K562 (cell line): ENCODE measurements around the gene MINDY4. TPM values are rescaled to one million over a fixed set of nuclear protein-coding genes. Genes with fewer than 3 reads are reported as not detected.
A peak's percentile ranks its signal among the peaks of the same experiment; 100 is the strongest.

ENCODE experiments used
- ATAC-seq: fragments of 200-7000 bp; cut with Tn5 transposase; 3 replicates; pipeline ENCODE4 v1.9.1; 2020; ENCODE audit warnings: moderate library complexity
- BruUV-seq: library from RNA; stranded (reverse); fragments of 400-500 nt; replicated peaks from 2 replicates; lab custom pipeline; 2021; lab: Mats Ljungman, UMichigan
- CTCF ChIA-PET: fragments of 300-600 bp; formaldehyde crosslinking; extraction: SDS; loops from one replicate; lab custom pipeline; 2021; ENCODE audit warnings: low intra/inter-chr PET ratio; lab: Yijun Ruan, JAX
- POLR2A ChIA-PET: fragments of 300-600, 350-650 bp; sonication (Branson Sonifier 250); formaldehyde crosslinking; extraction: SDS; loops from one replicate; lab custom pipeline; 2021; ENCODE audit warnings: antibody characterized with exemption, inconsistent platforms; lab: Yijun Ruan, JAX
- DNase-seq, 4 experiments: peaks; one replicate each; pipeline versions ENCODE4 v3.0.0 to v3.0.0-alpha.2; 2011 to 2018; ENCODE audit warnings: low spot score in 3 of 4, mixed read lengths in 3 of 4; ENCODE audit errors: extremely low read depth in 1 of 4
- FAIRE-seq: peaks from 2 replicates; lab custom pipeline; 2011; peaks lifted over from hg19 to GRCh38; lab: Jason Lieb, UNC
- H2AFZ ChIP-seq: 2 replicates; pipeline ENCODE4 v1.6.0; 2011; ENCODE audit warnings: low read depth, low read length, control low read depth, inconsistent platforms
- H3K27ac ChIP-seq: fragments of 200-600 bp; 3 replicates; pipeline ENCODE4 v1.8.0; 2011; ENCODE audit warnings: low read depth, mild to moderate bottlenecking, control low read depth, inconsistent platforms, low read length, moderate library complexity, mixed read lengths; ENCODE audit errors: extremely low read depth
- H3K27me3 ChIP-seq, 2 experiments: fragments of 300-600 bp in 1 of 2; 2 replicates in 1 of 2; 3 replicates in 1 of 2; pipeline versions ENCODE4 v1.6.0 to v1.8.0; 2011; ENCODE audit warnings: inconsistent platforms in 2 of 2, low read length in 2 of 2, mild to moderate bottlenecking in 1 of 2, mixed read lengths in 1 of 2, moderate library complexity in 1 of 2; ENCODE audit not compliant: control insufficient read depth in 2 of 2, insufficient read depth in 2 of 2
- H3K36me3 ChIP-seq: fragments of 300-600 bp; 3 replicates; pipeline ENCODE4 v1.8.0; 2011; ENCODE audit warnings: mild to moderate bottlenecking, low read length, inconsistent platforms; ENCODE audit not compliant: control insufficient read depth, insufficient read depth
- H3K4me1 ChIP-seq, 2 experiments: fragments of 200-600 bp in 1 of 2; replicated peaks in 1 of 2; 2 replicates in 1 of 2; 3 replicates in 1 of 2; pipeline versions ENCODE4 v1.5.1 to v1.8.0; 2011; ENCODE audit warnings: inconsistent platforms in 2 of 2, low read length in 2 of 2, mild to moderate bottlenecking in 1 of 2, mixed read lengths in 1 of 2, moderate library complexity in 1 of 2; ENCODE audit not compliant: control insufficient read depth in 2 of 2, insufficient read depth in 2 of 2
- H3K4me2 ChIP-seq: 2 replicates; pipeline ENCODE4 v1.6.1; 2011; ENCODE audit warnings: low read length, control low read depth, inconsistent platforms, mixed read lengths; ENCODE audit not compliant: insufficient read depth
- H3K4me3 ChIP-seq: fragments of 200-600 bp; sonication (generic), shearing (Covaris generic); 2 replicates; pipeline ENCODE4 v1.5.1; 2016; ENCODE audit warnings: control low read depth, inconsistent platforms
- H3K79me2 ChIP-seq: fragments of 200-600 bp; 3 replicates; pipeline ENCODE4 v1.8.0; 2011; ENCODE audit warnings: low read length, inconsistent platforms; ENCODE audit not compliant: control insufficient read depth, insufficient read depth
- H3K9ac ChIP-seq, 2 experiments: 2 replicates each; pipeline versions ENCODE4 v1.6.0 to v1.6.1; 2011; ENCODE audit warnings: low read depth in 2 of 2, low read length in 2 of 2, control low read depth in 1 of 2, inconsistent platforms in 1 of 2, mild to moderate bottlenecking in 1 of 2, mixed read lengths in 1 of 2; ENCODE audit not compliant: insufficient read depth in 1 of 2
- H3K9me1 ChIP-seq: one replicate; pipeline ENCODE4 v1.6.0; 2011; ENCODE audit warnings: inconsistent platforms, mild to moderate bottlenecking, low read length, moderate library complexity; ENCODE audit not compliant: control insufficient read depth, insufficient read depth
- H3K9me3 ChIP-seq: replicated peaks from 2 replicates; pipeline ENCODE4 v1.5.1; 2011; ENCODE audit warnings: low read depth, low read length, inconsistent platforms; ENCODE audit not compliant: control insufficient read depth, insufficient read depth
- H4K20me1 ChIP-seq: replicated peaks from 2 replicates; pipeline ENCODE4 v1.6.1; 2011; ENCODE audit warnings: low read length, inconsistent platforms, mixed read lengths; ENCODE audit not compliant: control insufficient read depth, insufficient read depth
- CREB1 ChIP-seq, 2 experiments: sonication (generic) in 1 of 2; formaldehyde crosslinking in 1 of 2; IDR thresholded peaks; 2 replicates each; pipeline versions ENCODE4 v1.6.1 to v1.8.0; 2012 to 2022; ENCODE audit warnings: inconsistent platforms in 1 of 2, mild to moderate bottlenecking in 1 of 2, missing genetic modification reagents in 1 of 2, moderate library complexity in 1 of 2
- MYNN ChIP-seq, 2 experiments: sonication (generic); formaldehyde crosslinking in 1 of 2; IDR thresholded peaks; 2 replicates each; pipeline versions ENCODE4 v1.5.0 to v1.6.1; 2016 to 2020; ENCODE audit warnings: antibody characterized with exemption in 1 of 2, missing genetic modification reagents in 1 of 2
- PRDM10 ChIP-seq: fragments of 450-650 bp; IDR thresholded peaks from 2 replicates; pipeline ENCODE4 v1.6.1; 2018; ENCODE audit not compliant: partially characterized antibody
- RBM25 ChIP-seq: fragments of 200-400 bp; formaldehyde crosslinking; IDR thresholded peaks from 2 replicates; pipeline ENCODE4 v1.6.1; 2018; ENCODE audit warnings: low read length, low read depth, moderate library complexity; ENCODE audit not compliant: severe bottlenecking
- XRCC5 ChIP-seq: fragments of 200-400 bp; formaldehyde crosslinking; IDR thresholded peaks from 2 replicates; pipeline ENCODE4 v1.6.1; 2017; ENCODE audit warnings: low read depth, mild to moderate bottlenecking, low read length
- WGBS: fragments of 100-300 bp; shearing (Covaris generic); methylation state at CpG from one replicate; pipeline ENCODE4 v1.1.6; 2016; ENCODE audit warnings: low coverage, mixed read lengths; ENCODE audit not compliant: insufficient coverage; ENCODE audit errors: missing lambda C conversion rate; 5-methylcytosine and 5-hydroxymethylcytosine counted together
- in situ Hi-C: fragments of 300-500 bp; cut with MboI; formaldehyde crosslinking; loops from 4 replicates; pipeline ENCODE4 v1.15.0; 2018; ENCODE audit warnings: inconsistent platforms, mixed read lengths
- intact Hi-C: fragments of 100-400 bp; cut with micrococcal nuclease; formaldehyde crosslinking; loops from 2 replicates; pipeline ENCODE4 v1.14.2; 2022
- polyA plus RNA-seq, 8 experiments: library from polyadenylated mRNA; depleted of rRNA in 4 of 8; stranded (reverse) in 5 of 8; unstranded in 3 of 8; fragments of >200 nt; fragmentation: Nextera tagmentation in 2 of 8; fragmentation: Illumina TruSeq in 1 of 8; extraction: Ambion mirVana in 2 of 8; extraction: Trizol in 1 of 8; gene quantifications; 2 replicates each; pipeline versions ENCODE4 v1.2.1 to v1.2.3, GENCODE V29; 2011 to 2014; ENCODE audit warnings: inconsistent platforms in 1 of 8, missing spikeins in 1 of 8
- total RNA-seq, 7 experiments: library from RNA; depleted of rRNA in 6 of 7; stranded (reverse); fragments of >200 nt in 6 of 7; fragmentation: Illumina TruSeq in 2 of 7; extraction: Trizol in 2 of 7; gene quantifications; 2 replicates each; pipeline versions ENCODE4 v1.2.1 to v1.2.3, GENCODE V29; 2011 to 2021; ENCODE audit warnings: low replicate concordance in 1 of 7

Gene MINDY4
- total and polyA plus RNA-seq, 9 of the 15 experiments (the other 6 are each of a cell fraction or from before 2014, with no cell fraction given), result 2.1 to 16.7 (median 11.0) TPM

GRCh38 chr7:30775992-30776391 is 4.8 kb downstream of the MINDY4 start:
- no peak for TF ChIP-seq XRCC5
- peak; percentile 97 for TF ChIP-seq MYNN (IDR thresholded peaks at IDR 0.05)
- TF ChIP-seq MYNN (CRISPR knock-in tag; IDR thresholded peaks at IDR 0.05), result peak; percentile 80; the same call in 1 of the 2 replicates
- TF ChIP-seq CREB1 (IDR thresholded peaks at IDR 0.05), result no peak
- TF ChIP-seq CREB1 (CRISPR knock-in tag; IDR thresholded peaks at IDR 0.05), result no peak
- ATAC-seq (no peak), DNase-seq (peak in 1 of 4 experiments; percentile 25), FAIRE-seq (no peak)
- Histone ChIP-seq H3K79me2 (peaks cover 63% of the 10 kb centered on the region), H3K9ac (no peak overlapping the region), H3K4me2 (no peak overlapping the region), H3K27me3 (no peaks in the 10 kb centered on the region), H3K4me3 (no peak overlapping the region), H3K9me1 (peaks cover 2% of the 10 kb centered on the region), H2AFZ (no peak overlapping the region), H3K27ac (no peak overlapping the region), H4K20me1 (no peaks in the 10 kb centered on the region), H3K36me3 (peaks cover 45% of the 10 kb centered on the region), H3K4me1 (peaks cover 15% of the 10 kb centered on the region in 2 experiments), H3K9me3 (no peaks in the 10 kb centered on the region)
- in situ Hi-C loops, result no loop called here
- CTCF ChIA-PET, result no interaction called here
- intact Hi-C loops, result no loop called here
- POLR2A ChIA-PET, result interaction anchor here (0.6 to 1.8 kb wide), 3 partner anchors 8 to 346 kb away, joined by 3 to 6 read pairs (median 3); no protein-coding TSS in a partner anchor
- no TSS peak for BruUV-seq

GRCh38 chr7:30776971-30777370 is 5.8 kb downstream of the MINDY4 start:
- TF ChIP-seq PRDM10 (peak; percentile 77), RBM25 (no peak)
- TF ChIP-seq, all 486 proteins: peak for 1
- no peak overlapping the region for H2AFZ ChIP-seq
- H3K36me3 ChIP-seq, result peaks cover 53% of the 10 kb centered on the region
- FAIRE-seq (no peak), ATAC-seq (no peak), DNase-seq (no peak)
- no peak overlapping the region for H3K4me3 ChIP-seq
- BruUV-seq, result no TSS peak
- H3K9me3 ChIP-seq, result no peaks in the 10 kb centered on the region
- POLR2A ChIA-PET, result no interaction called here
- H3K27ac ChIP-seq, result no peak overlapping the region
- no peaks in the 10 kb centered on the region for H3K27me3 ChIP-seq
- CTCF ChIA-PET, result no interaction called here
- 86% methylated on average over 4 of the region's 4 CpGs for WGBS
- no peak overlapping the region for H3K4me2 ChIP-seq
- no peaks in the 10 kb centered on the region for H4K20me1 ChIP-seq
- in situ Hi-C loops (no loop called here), intact Hi-C loops (no loop called here)
- H3K9me1 ChIP-seq, result peaks cover 2% of the 10 kb centered on the region
- H3K79me2 ChIP-seq, result peaks cover 55% of the 10 kb centered on the region
- no peak overlapping the region for H3K9ac ChIP-seq
- peaks cover 7 to 15% of the 10 kb centered on the region in 2 experiments; a peak in 3 of 5 replicates for H3K4me1 ChIP-seq
